ENCODE data around the gene ATG2B.
"Not testable (repeated sequence)": the region's sequence is repeated elsewhere in the genome, so short reads cannot be mapped to it uniquely, and the experiment has no call there.

Gene ATG2B

GRCh38 chr14:96247031-96247430, 116.1 kb downstream of the ATG2B start:
- no peak for DNase-seq

GRCh38 chr14:96246539-96246847, 116.6 kb downstream of the ATG2B start:
- DNase-seq = no peak

GRCh38 chr14:96245710-96246538, 117.2 kb downstream of the ATG2B start:
- no peak for DNase-seq

- DNase-seq = not testable (repeated sequence)
These were observed 118.1 kb downstream of the ATG2B start for GRCh38 chr14:96245074-96245473.

GRCh38 chr14:96243785-96244184, 119.4 kb downstream of the ATG2B start:
- DNase-seq = no peak

- DNase-seq = no peak
These were observed 121.0 kb downstream of the ATG2B start for GRCh38 chr14:96242126-96242525.

- no peak for DNase-seq
These were observed 122.5 kb downstream of the ATG2B start for GRCh38 chr14:96240641-96241040.

GRCh38 chr14:96239711-96240141, 123.4 kb downstream of the ATG2B start:
- no peak for DNase-seq

- DNase-seq = no peak
These were observed 124.4 kb downstream of the ATG2B start for GRCh38 chr14:96238676-96239265.

- DNase-seq = no peak
These were observed 125.5 kb downstream of the ATG2B start for GRCh38 chr14:96237641-96238040.

- no peak for DNase-seq
These were observed 127.7 kb downstream of the ATG2B start for GRCh38 chr14:96235426-96235825.

- no peak for DNase-seq
These were observed 129.5 kb downstream of the ATG2B start for GRCh38 chr14:96233661-96234060.

GRCh38 chr14:96232506-96232905, 130.6 kb downstream of the ATG2B start:
- DNase-seq = no peak

GRCh38 chr14:96231526-96232130, 131.5 kb downstream of the ATG2B start:
- DNase-seq = no peak

GRCh38 chr14:96231056-96231455, 132.1 kb downstream of the ATG2B start:
- DNase-seq = no peak

- no peak for DNase-seq
These were observed 133.8 kb downstream of the ATG2B start for GRCh38 chr14:96229315-96229714.

All from T-helper 9 cell (primary cell).